ENCODE data around the gene ARMC6.
A peak's percentile ranks its signal among the peaks of the same experiment; 100 is the strongest.

The ARMC6 gene

DNA sequence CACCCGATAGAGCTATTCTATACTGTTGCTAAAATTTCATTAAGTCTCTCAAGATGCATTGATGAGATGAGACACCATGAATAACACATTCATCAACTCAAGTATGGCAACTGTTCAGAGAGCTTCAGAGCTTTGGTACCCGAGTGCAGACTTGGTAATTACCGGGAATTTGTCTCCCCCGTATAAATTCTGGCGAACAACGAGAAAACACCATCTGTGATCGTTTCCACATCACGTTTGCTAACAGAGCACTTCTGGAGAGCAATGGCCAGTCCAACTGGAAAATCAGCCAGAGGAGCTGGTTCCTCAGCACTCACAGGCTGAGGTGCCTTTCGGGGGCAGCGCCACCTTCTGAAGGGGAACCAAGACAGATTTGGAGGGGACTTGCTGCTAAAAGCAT lies 40.3 kb upstream of the ARMC6 start:
- H3F3A ChIP-seq (ENCODE audit: insufficient read depth, low read length): no peaks in the 10 kb centered on the region; the same call in 1 of the 2 replicates
- H3K36me3 ChIP-seq (replicated peaks; ENCODE audit: insufficient read depth, low read length): no peaks in the 10 kb centered on the region
- H3K27me3 ChIP-seq (replicated peaks; ENCODE audit: insufficient read depth, low read length): no peaks in the 10 kb centered on the region
- no peaks in the 10 kb centered on the region for H3K9me3 ChIP-seq (replicated peaks; ENCODE audit: insufficient read depth, low read length)
- H3K9me2 ChIP-seq (replicated peaks; ENCODE audit: insufficient read depth, low read length): no peaks in the 10 kb centered on the region
- H3K9ac ChIP-seq (ENCODE audit: low read length): no peak overlapping the region
- DNase-seq: no peak
- no peak overlapping the region for H3K4me2 ChIP-seq (ENCODE audit: low read depth, low read length)
- H3K27ac ChIP-seq (ENCODE audit: low read length): no peak overlapping the region
- H2AFZ ChIP-seq (ENCODE audit: low read length): no peak overlapping the region
- no peaks in the 10 kb centered on the region for H3K4me1 ChIP-seq (ENCODE audit: low read length)
- H4K20me1 ChIP-seq (ENCODE audit: insufficient read depth, low read length): no peaks in the 10 kb centered on the region
- no peaks in the 10 kb centered on the region for H3K79me2 ChIP-seq (ENCODE audit: low read length)
- H3K4me3 ChIP-seq (ENCODE audit: low read length): no peak overlapping the region
- no peak for TF ChIP-seq CTCF (IDR thresholded peaks at IDR 0.05; ENCODE audit: low read length)
- TF ChIP-seq EZH2phosphoT487 (IDR thresholded peaks at IDR 0.05; ENCODE audit: low read length): no peak
- no peak for TF ChIP-seq EZH2 (optimal IDR thresholded peaks at IDR 0.05; ENCODE audit: low read depth, low read length)

- Histone ChIP-seq H4K20me1 (ENCODE audit: insufficient read depth, low read length) (no peaks in the 10 kb centered on the region), H3K9me2 (replicated peaks; ENCODE audit: insufficient read depth, low read length) (no peaks in the 10 kb centered on the region), H3K4me1 (ENCODE audit: low read length) (no peaks in the 10 kb centered on the region), H2AFZ (ENCODE audit: low read length) (no peak overlapping the region), H3K27ac (ENCODE audit: low read length) (no peak overlapping the region), H3K79me2 (ENCODE audit: low read length) (no peaks in the 10 kb centered on the region), H3K36me3 (replicated peaks; ENCODE audit: insufficient read depth, low read length) (no peaks in the 10 kb centered on the region; the same call in 1 of the 2 replicates), H3K9me3 (replicated peaks; ENCODE audit: insufficient read depth, low read length) (no peaks in the 10 kb centered on the region), H3F3A (ENCODE audit: insufficient read depth, low read length) (no peaks in the 10 kb centered on the region; the same call in 1 of the 2 replicates), H3K27me3 (replicated peaks; ENCODE audit: insufficient read depth, low read length) (no peaks in the 10 kb centered on the region), H3K4me3 (ENCODE audit: low read length) (no peak overlapping the region), H3K4me2 (ENCODE audit: low read depth, low read length) (no peak overlapping the region), H3K9ac (ENCODE audit: low read length) (no peak overlapping the region)
- peak; percentile 45 for DNase-seq
- TF ChIP-seq CTCF (IDR thresholded peaks at IDR 0.05; ENCODE audit: low read length) (peak; percentile 38), EZH2phosphoT487 (IDR thresholded peaks at IDR 0.05; ENCODE audit: low read length) (no peak), EZH2 (optimal IDR thresholded peaks at IDR 0.05; ENCODE audit: low read depth, low read length) (no peak)
Measured at GRCh38 chr19:18995804-18996241, 37.6 kb upstream of the ARMC6 start.

- Histone ChIP-seq H3K9me2 (replicated peaks; ENCODE audit: insufficient read depth, low read length) (no peaks in the 10 kb centered on the region), H3K27ac (ENCODE audit: low read length) (no peak overlapping the region), H3K79me2 (ENCODE audit: low read length) (no peaks in the 10 kb centered on the region), H3K9me3 (replicated peaks; ENCODE audit: insufficient read depth, low read length) (no peaks in the 10 kb centered on the region), H3K4me3 (ENCODE audit: low read length) (no peak overlapping the region), H2AFZ (ENCODE audit: low read length) (no peak overlapping the region), H3F3A (ENCODE audit: insufficient read depth, low read length) (no peaks in the 10 kb centered on the region; the same call in 1 of the 2 replicates), H3K36me3 (replicated peaks; ENCODE audit: insufficient read depth, low read length) (no peaks in the 10 kb centered on the region; the same call in 1 of the 2 replicates), H3K4me2 (ENCODE audit: low read depth, low read length) (no peak overlapping the region), H3K9ac (ENCODE audit: low read length) (no peak overlapping the region), H3K27me3 (replicated peaks; ENCODE audit: insufficient read depth, low read length) (no peaks in the 10 kb centered on the region), H3K4me1 (ENCODE audit: low read length) (no peaks in the 10 kb centered on the region), H4K20me1 (ENCODE audit: insufficient read depth, low read length) (no peaks in the 10 kb centered on the region)
- TF ChIP-seq CTCF (IDR thresholded peaks at IDR 0.05; ENCODE audit: low read length) (no peak), EZH2phosphoT487 (IDR thresholded peaks at IDR 0.05; ENCODE audit: low read length) (no peak), EZH2 (optimal IDR thresholded peaks at IDR 0.05; ENCODE audit: low read depth, low read length) (no peak)
- no peak for DNase-seq
Measured at GRCh38 chr19:18996351-18996750, 37.1 kb upstream of the ARMC6 start.

Measured in MM.1S (cell line).